ENCODE results near the gene RHNO1. TPM values are rescaled to one million over a fixed set of nuclear protein-coding genes. Genes with fewer than 3 reads are reported as not detected.
"Not testable (repeated sequence)": the region's sequence is repeated elsewhere in the genome, so short reads cannot be mapped to it uniquely, and the experiment has no call there.

Gene RHNO1
- total RNA-seq, 2 donors from 2014 or later, result 64.9 to 70.0 TPM

DNA sequence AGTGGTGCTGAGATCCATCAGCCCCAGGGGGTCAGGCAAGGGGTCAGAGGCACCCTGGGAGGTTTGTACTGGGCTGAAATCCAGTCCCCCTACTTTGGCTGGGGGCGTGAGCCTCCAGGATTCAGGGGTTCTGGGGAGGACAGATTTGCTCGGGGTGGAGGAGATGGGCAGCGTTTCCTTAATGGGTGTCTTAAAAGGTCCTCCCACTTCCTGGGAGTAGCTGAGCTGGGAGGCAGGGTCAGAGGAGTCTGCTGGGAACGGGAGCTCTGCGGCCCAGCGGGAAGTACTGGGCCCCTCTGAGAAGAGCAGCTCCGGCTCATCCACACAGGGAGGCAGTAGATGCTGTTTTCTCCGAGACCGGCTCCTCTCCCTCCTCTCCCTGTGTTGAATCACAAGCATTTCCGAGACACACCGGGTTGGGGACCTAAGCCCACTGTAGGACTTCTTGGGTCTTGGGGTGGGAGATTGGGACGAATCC lies 18.0 kb upstream of the RHNO1 start:
- peaks cover 10% of the 10 kb centered on the region for H3K27me3 Mint-ChIP-seq (ENCODE audit: insufficient read depth)
- peaks cover 6% of the 10 kb centered on the region for H3K4me1 Mint-ChIP-seq
- H3K36me3 ChIP-seq (ENCODE audit: control insufficient read depth, insufficient read depth, low read length), result peaks cover 50% of the 10 kb centered on the region
- H3K4me1 ChIP-seq (ENCODE audit: control insufficient read depth, insufficient read depth, low read length), result no peaks in the 10 kb centered on the region
- 88 to 95% methylated on average over 5 to 12 of the region's 12 CpGs for WGBS, 2 experiments (ENCODE audit: insufficient coverage in 1 of 2, insufficient read length in 1 of 2)
- TF ChIP-seq, protein P1, sequence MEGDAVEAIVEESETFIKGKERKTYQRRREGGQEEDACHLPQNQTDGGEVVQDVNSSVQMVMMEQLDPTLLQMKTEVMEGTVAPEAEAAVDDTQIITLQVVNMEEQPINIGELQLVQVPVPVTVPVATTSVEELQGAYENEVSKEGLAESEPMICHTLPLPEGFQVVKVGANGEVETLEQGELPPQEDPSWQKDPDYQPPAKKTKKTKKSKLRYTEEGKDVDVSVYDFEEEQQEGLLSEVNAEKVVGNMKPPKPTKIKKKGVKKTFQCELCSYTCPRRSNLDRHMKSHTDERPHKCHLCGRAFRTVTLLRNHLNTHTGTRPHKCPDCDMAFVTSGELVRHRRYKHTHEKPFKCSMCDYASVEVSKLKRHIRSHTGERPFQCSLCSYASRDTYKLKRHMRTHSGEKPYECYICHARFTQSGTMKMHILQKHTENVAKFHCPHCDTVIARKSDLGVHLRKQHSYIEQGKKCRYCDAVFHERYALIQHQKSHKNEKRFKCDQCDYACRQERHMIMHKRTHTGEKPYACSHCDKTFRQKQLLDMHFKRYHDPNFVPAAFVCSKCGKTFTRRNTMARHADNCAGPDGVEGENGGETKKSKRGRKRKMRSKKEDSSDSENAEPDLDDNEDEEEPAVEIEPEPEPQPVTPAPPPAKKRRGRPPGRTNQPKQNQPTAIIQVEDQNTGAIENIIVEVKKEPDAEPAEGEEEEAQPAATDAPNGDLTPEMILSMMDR (conservative IDR thresholded peaks at IDR 0.05), result no peak
- H3K27ac ChIP-seq (ENCODE audit: low read depth, low read length), result no peak overlapping the region
- H3K4me3 ChIP-seq (ENCODE audit: low read length), result no peak overlapping the region
- H3K9me3 ChIP-seq (ENCODE audit: control insufficient read depth, low read length), result no peaks in the 10 kb centered on the region
- H3K9ac ChIP-seq (ENCODE audit: extremely low read depth, low read length, poor library complexity, severe bottlenecking), result no peak overlapping the region
- peaks cover 52% of the 10 kb centered on the region for H3K36me3 Mint-ChIP-seq (ENCODE audit: low read depth)
- no peak for DNase-seq
- no peaks in the 10 kb centered on the region for H3K27me3 ChIP-seq (ENCODE audit: control insufficient read depth, insufficient read depth, low read length, poor library complexity, severe bottlenecking)
- no peaks in the 10 kb centered on the region for H3K9me3 Mint-ChIP-seq
- no peak overlapping the region for H3K4me3 Mint-ChIP-seq
- H3K27ac Mint-ChIP-seq, result peak overlapping the region; percentile 19

DNA sequence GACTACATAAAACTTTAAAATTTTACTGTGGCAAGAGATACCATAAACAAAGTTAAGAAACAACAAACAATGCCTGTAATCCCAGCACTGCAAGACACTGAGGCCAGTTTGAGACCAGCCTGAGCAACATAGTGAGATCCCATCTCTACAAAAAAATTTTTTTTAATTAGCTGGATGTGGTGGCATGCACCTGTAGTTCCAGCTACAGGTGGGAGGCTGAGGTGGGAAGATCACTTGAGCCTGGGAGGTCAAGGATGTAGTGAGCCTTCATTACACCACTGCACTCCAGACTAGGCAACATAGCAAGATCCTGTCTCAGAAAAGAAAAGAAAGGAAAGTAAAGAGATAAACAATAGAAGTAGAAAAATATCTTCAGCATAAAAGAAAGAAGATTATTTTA lies 16.9 kb upstream of the RHNO1 start:
- Histone ChIP-seq H3K4me3 (ENCODE audit: low read length) (no peak overlapping the region), H3K9me3 (ENCODE audit: control insufficient read depth, low read length) (no peaks in the 10 kb centered on the region), H3K27me3 (ENCODE audit: control insufficient read depth, insufficient read depth, low read length, poor library complexity, severe bottlenecking) (no peaks in the 10 kb centered on the region), H3K36me3 (ENCODE audit: control insufficient read depth, insufficient read depth, low read length) (peaks cover 62% of the 10 kb centered on the region), H3K4me1 (ENCODE audit: control insufficient read depth, insufficient read depth, low read length) (no peaks in the 10 kb centered on the region), H3K9ac (ENCODE audit: extremely low read depth, low read length, poor library complexity, severe bottlenecking) (no peak overlapping the region), H3K27ac (ENCODE audit: low read depth, low read length) (no peak overlapping the region)
- no peak for DNase-seq
- Mint-ChIP-seq H3K36me3 (ENCODE audit: low read depth) (peaks cover 64% of the 10 kb centered on the region), H3K9me3 (no peaks in the 10 kb centered on the region), H3K4me1 (peaks cover 6% of the 10 kb centered on the region), H3K4me3 (no peak overlapping the region), H3K27me3 (ENCODE audit: insufficient read depth) (no peaks in the 10 kb centered on the region), H3K27ac (no peak overlapping the region)
- TF ChIP-seq, protein P1 (conservative IDR thresholded peaks at IDR 0.05), result no peak

DNA sequence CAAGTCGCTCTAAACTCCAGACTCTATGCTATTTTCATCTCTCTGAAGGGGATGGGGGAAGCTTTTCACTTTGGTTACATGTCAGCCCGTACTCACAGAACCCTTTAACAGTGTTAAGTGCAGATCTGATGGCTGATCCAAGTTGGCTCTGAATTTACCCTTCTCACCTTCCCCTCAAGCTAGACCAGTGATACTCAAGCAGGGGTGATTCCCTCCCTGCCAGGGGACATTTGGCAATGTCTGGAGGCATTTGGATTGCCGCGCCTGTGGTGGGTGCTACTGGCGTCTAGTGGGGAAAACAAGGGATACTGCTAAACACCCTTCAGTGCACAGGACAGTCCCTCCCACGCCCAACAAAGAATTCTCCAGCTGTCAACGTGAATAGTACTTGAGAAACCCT lies 14.1 kb upstream of the RHNO1 start:
- H3K36me3 ChIP-seq (ENCODE audit: control insufficient read depth, insufficient read depth, low read length), result peaks cover 82% of the 10 kb centered on the region
- no peak overlapping the region for H3K9ac ChIP-seq (ENCODE audit: extremely low read depth, low read length, poor library complexity, severe bottlenecking)
- H3K27ac Mint-ChIP-seq, result no peak overlapping the region
- H3K4me3 ChIP-seq (ENCODE audit: low read length), result no peak overlapping the region
- DNase-seq, result no peak
- no peaks in the 10 kb centered on the region for H3K4me1 ChIP-seq (ENCODE audit: control insufficient read depth, insufficient read depth, low read length)
- H3K9me3 ChIP-seq (ENCODE audit: control insufficient read depth, low read length), result no peaks in the 10 kb centered on the region
- no peaks in the 10 kb centered on the region for H3K27me3 Mint-ChIP-seq (ENCODE audit: insufficient read depth)
- 93 to 96% methylated on average over 3 to 7 of the region's 7 CpGs for WGBS, 2 experiments (ENCODE audit: insufficient coverage in 1 of 2, insufficient read length in 1 of 2)
- no peak overlapping the region for H3K4me3 Mint-ChIP-seq
- no peaks in the 10 kb centered on the region for H3K9me3 Mint-ChIP-seq
- TF ChIP-seq, protein P1 (conservative IDR thresholded peaks at IDR 0.05), result no peak
- H3K27ac ChIP-seq (ENCODE audit: low read depth, low read length), result no peak overlapping the region
- peaks cover 83% of the 10 kb centered on the region for H3K36me3 Mint-ChIP-seq (ENCODE audit: low read depth)
- no peaks in the 10 kb centered on the region for H3K27me3 ChIP-seq (ENCODE audit: control insufficient read depth, insufficient read depth, low read length, poor library complexity, severe bottlenecking)
- no peaks in the 10 kb centered on the region for H3K4me1 Mint-ChIP-seq

DNA sequence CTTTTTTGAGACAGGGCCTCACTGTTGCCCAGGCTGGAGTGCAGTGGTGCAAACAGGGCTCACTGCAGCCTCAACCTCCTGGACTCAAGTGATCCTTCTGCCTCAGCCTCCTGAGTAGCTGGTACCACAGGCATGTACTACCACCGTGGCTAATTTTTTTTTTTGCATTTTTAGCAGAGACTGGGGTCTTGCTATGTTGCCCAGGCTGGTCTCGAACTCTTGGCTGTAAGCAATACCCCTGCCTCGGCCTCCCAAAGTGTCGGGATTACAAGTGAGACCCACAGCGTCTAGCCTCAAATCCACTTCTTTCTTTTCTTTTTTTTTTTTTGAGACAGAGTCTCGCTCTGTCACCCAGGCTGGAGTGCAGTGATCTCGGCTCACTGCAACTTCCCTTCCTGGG lies 13.6 kb upstream of the RHNO1 start:
- 92 to 98% methylated on average over 6 to 7 of the region's 7 CpGs for WGBS, 2 experiments (ENCODE audit: insufficient coverage in 1 of 2, insufficient read length in 1 of 2)
- not testable (repeated sequence) for H3K9ac ChIP-seq (ENCODE audit: extremely low read depth, low read length, poor library complexity, severe bottlenecking)
- H3K36me3 ChIP-seq (ENCODE audit: control insufficient read depth, insufficient read depth, low read length), result peaks cover 83% of the 10 kb centered on the region

More for the DNA sequence above, 13.6 kb upstream of the RHNO1 start:
- not testable (repeated sequence) for DNase-seq; H3K27ac Mint-ChIP-seq; H3K27me3 Mint-ChIP-seq (ENCODE audit: insufficient read depth); H3K27me3 ChIP-seq (ENCODE audit: control insufficient read depth, insufficient read depth, low read length, poor library complexity, severe bottlenecking); H3K27ac ChIP-seq (ENCODE audit: low read depth, low read length); H3K9me3 ChIP-seq (ENCODE audit: control insufficient read depth, low read length); H3K4me3 Mint-ChIP-seq; H3K9me3 Mint-ChIP-seq; H3K4me1 Mint-ChIP-seq; H3K4me3 ChIP-seq (ENCODE audit: low read length); H3K4me1 ChIP-seq (ENCODE audit: control insufficient read depth, insufficient read depth, low read length)
- H3K36me3 Mint-ChIP-seq (ENCODE audit: low read depth), result peaks cover 83% of the 10 kb centered on the region
